HAP-1 (cell line): Measurements from ENCODE around the gene RSPH3.
"Not testable (repeated sequence)": the region's sequence is repeated elsewhere in the genome, so short reads cannot be mapped to it uniquely, and the experiment has no call there.

Experiments used
- DNase-seq, 2 experiments: peaks; one replicate each; pipeline ENCODE4 v3.0.0-alpha.2; 2016 to 2020; ENCODE audit warnings: low spot score in 2 of 2
- H3K27me3 ChIP-seq: fragments of 250-450 bp; sonication (Bioruptor Pico); 2 replicates; pipeline ENCODE4 v1.5.1; 2020; ENCODE audit warnings: low read depth, mild to moderate bottlenecking, moderate library complexity
- H3K36me3 ChIP-seq: fragments of 250-450 bp; sonication (Bioruptor Pico); replicated peaks from 2 replicates; pipeline ENCODE4 v1.5.1; 2020; ENCODE audit warnings: mild to moderate bottlenecking
- H3K4me1 ChIP-seq: fragments of 250-450 bp; sonication (Bioruptor Pico); 2 replicates; pipeline ENCODE4 v1.5.1; 2020; ENCODE audit warnings: mild to moderate bottlenecking
- H3K4me3 ChIP-seq: fragments of 250-450 bp; sonication (Bioruptor Pico); 2 replicates; pipeline ENCODE4 v1.5.1; 2020; ENCODE audit warnings: mild to moderate bottlenecking, moderate library complexity
- H3K9me3 ChIP-seq: fragments of 250-450 bp; sonication (Bioruptor Pico); 2 replicates; pipeline ENCODE4 v1.5.1; 2020; ENCODE audit warnings: mild to moderate bottlenecking, moderate library complexity
- in situ Hi-C: fragments of 300-500 bp; cut with MboI; formaldehyde crosslinking; loops from 3 replicates; pipeline ENCODE4 v1.14.3; 2020; ENCODE audit warnings: low sequenced_read_pairs, inconsistent platforms, mixed read lengths

Gene RSPH3

DNA sequence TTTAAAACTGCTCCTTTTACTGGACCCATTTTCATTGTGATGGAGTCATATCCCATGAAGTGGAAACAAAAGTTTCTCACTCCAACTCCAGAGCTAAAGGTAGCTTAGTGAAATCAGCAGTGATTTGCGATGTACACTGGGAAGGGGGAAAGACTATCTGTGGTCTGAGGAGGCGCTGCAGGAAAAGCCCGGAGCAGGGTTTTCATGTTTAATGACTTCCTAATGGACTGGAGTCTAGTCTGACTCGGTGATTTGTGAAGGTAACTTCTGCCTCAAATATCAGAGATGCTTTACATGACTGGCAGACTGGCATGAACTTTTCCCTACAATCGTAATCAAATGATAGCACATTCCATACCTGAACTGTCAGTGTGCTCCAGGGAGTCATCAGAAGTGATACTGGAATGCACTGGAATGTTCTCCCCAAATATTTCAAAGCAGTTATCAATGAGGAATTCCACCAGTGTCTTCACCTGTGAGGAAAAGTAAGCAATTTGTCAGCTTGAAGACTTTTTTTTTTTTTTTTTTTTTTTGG is 37.8 kb upstream of the RSPH3 start:
- no peak overlapping the region for H3K4me3 ChIP-seq
- no peak for DNase-seq

DNA sequence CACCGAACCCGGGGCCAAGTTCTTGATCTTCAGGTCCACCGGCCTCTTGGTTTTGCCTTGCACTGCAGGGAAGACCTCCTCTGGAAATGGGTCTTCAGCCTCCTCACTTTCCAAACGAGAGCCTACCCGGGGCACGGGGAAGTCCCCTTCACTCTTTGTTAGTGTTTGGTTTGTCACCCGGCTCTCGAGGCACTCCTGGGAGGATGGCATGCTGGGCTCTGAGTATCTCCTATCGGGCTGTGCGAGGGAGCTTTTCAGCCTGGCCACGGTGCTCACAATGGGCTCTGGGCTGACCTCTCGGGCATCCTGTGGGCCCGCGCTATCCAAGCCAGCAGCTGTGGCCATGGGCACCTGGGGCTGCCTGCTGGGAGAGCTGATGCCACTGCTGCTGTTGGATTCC is 36.7 kb upstream of the RSPH3 start:
- no peak for DNase-seq
- Histone ChIP-seq H3K4me1 (no peaks in the 10 kb centered on the region), H3K4me3 (no peak overlapping the region), H3K9me3 (no peaks in the 10 kb centered on the region), H3K36me3 (no peaks in the 10 kb centered on the region), H3K27me3 (peaks cover 50% of the 10 kb centered on the region)
- in situ Hi-C loops = no loop called here

More for the DNA sequence above, 37.8 kb upstream of the RSPH3 start:
- Histone ChIP-seq H3K4me1 (no peaks in the 10 kb centered on the region), H3K9me3 (no peaks in the 10 kb centered on the region), H3K27me3 (peaks cover 56% of the 10 kb centered on the region), H3K36me3 (no peaks in the 10 kb centered on the region)
- in situ Hi-C loops = no loop called here

DNA sequence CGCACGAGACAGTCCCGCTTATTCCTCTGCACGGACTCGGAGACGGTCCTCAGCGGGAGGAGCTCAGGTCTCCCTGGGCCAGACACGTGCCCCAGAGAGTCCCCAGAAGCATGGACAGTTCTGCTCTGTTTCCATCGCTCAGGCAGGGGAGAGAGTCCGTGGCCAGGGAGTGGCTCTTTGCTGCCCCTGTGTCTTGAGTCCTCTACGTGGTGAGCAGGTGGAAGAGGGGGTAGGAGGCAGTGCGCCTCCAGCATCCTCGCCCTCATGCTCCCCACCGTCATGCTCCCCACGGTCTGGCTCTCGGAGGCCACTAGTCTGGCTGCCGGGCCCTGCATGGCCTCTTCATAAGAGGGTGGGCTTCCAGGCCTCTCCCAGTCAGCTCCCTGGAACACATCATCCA is 35.9 kb upstream of the RSPH3 start:
- Histone ChIP-seq H3K36me3 (no peaks in the 10 kb centered on the region), H3K4me1 (no peaks in the 10 kb centered on the region), H3K9me3 (no peaks in the 10 kb centered on the region), H3K27me3 (peaks cover 42% of the 10 kb centered on the region), H3K4me3 (no peak overlapping the region)
- no peak for DNase-seq
- in situ Hi-C loops = no loop called here

DNA sequence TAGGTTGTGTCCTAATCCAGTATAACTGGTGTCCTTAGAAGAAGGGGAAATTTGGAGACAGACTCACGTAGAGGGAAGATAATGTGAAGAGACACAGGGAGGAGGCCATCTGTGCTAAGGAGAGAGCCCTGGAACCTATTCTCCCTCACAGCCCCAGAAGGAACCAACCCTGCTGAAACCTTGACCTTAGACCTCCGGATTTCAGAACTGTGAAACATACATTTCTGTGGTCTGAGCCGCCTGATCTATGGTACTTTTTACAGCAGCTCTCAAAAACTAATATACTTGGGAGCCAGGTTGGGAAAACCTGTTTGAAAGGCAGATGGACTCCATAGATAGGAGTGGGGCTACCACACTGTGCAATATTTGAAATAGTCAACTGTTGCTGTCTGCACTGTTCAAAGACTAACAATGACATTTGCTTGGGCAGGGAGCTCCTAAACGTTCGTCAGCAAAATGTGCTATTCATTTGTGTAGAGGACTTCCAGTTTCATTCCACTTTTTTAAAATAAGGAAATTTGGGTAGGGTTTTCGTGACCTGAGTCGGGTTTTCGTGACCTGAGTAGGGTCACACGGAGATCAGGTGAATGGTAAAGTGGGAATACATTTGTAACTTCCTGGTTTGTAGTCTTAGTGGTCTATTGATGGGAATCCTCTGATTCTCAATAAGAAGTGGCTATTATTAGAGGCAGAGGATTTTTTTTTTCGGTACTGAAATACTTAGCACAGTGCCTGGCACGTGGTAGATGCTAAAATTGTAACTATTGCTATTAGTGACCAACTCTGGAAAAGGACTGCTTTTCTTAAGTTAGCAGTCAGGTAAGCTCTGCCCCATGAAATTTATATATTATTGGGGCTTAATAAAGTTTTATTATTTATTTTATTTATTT is 33.4 kb upstream of the RSPH3 start:
- in situ Hi-C loops = no loop called here
- Histone ChIP-seq H3K4me1 (no peaks in the 10 kb centered on the region), H3K9me3 (no peaks in the 10 kb centered on the region), H3K27me3 (peaks cover 17% of the 10 kb centered on the region), H3K4me3 (no peak overlapping the region), H3K36me3 (no peaks in the 10 kb centered on the region)
- no peak for DNase-seq

DNA sequence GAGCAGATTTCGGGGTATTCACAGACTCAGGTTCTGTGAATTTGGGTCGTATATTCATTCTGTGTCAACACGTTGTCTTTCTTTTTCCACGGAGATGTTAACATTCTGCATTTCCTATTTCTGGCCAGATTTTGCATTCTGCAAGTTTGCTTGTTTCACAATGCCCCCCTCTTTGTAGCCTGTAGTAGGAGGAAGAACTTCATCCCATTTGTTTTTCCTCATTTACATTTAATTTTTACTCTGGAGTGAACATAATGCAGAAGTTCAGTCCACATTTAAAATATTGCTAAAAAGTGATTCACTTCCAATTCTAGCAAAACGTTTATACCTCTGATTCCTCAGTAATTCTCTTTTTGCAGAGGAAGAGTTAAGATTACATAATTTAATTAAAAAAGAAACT is 31.8 kb upstream of the RSPH3 start:
- DNase-seq = no peak
- Histone ChIP-seq H3K27me3 (peaks cover 8% of the 10 kb centered on the region; the same call in 1 of the 2 replicates), H3K9me3 (no peaks in the 10 kb centered on the region), H3K4me3 (no peak overlapping the region), H3K36me3 (no peaks in the 10 kb centered on the region), H3K4me1 (no peaks in the 10 kb centered on the region)
- in situ Hi-C loops = no loop called here

DNA sequence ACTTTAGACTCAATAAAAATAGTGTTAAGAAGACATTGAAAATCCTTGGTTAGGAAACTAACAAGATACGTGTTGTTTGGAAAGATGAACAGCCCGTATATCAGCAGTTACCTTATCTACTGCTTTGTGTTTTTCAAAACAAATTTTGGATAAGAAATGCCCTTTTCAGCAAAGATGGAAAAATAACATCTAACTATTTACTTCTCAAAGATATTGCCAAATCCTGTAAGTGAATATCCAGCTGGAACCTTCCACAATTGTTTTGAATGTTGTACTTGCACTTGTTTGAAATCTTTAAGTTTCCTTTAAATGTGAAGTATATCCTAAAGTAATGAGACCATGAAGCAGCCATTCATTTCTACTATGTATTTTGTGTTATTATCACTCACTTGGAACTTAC is 30.2 kb upstream of the RSPH3 start:
- H3K27me3 ChIP-seq = peaks cover 6% of the 10 kb centered on the region; the same call in 1 of the 2 replicates
- in situ Hi-C loops = no loop called here
- H3K9me3 ChIP-seq = no peaks in the 10 kb centered on the region
- DNase-seq = no peak
- no peak overlapping the region for H3K4me3 ChIP-seq
- no peaks in the 10 kb centered on the region for H3K4me1 ChIP-seq
- H3K36me3 ChIP-seq = no peaks in the 10 kb centered on the region

DNA sequence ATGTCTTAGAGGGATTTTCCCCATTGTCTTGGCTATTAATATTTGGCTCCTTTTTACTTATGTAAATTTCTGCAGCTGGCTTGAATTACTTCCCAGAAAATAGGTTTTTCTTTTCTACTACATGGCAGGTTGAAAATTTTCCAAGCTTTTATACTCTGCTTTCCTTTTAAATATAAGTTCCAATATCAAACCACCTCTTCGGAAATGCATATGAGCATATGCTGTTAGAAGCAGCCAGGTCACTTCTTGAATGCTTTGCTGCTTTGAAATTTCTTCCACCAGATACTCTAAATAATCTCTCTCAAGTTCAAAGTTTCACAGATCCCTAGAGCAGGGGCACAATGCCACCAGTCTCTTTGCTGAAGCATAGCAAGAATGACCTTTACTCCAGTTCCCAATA is 25.2 kb upstream of the RSPH3 start:
- H3K27me3 ChIP-seq, H3K9me3 ChIP-seq, H3K4me3 ChIP-seq, DNase-seq, H3K36me3 ChIP-seq, H3K4me1 ChIP-seq, in situ Hi-C loops: not testable (repeated sequence)

DNA sequence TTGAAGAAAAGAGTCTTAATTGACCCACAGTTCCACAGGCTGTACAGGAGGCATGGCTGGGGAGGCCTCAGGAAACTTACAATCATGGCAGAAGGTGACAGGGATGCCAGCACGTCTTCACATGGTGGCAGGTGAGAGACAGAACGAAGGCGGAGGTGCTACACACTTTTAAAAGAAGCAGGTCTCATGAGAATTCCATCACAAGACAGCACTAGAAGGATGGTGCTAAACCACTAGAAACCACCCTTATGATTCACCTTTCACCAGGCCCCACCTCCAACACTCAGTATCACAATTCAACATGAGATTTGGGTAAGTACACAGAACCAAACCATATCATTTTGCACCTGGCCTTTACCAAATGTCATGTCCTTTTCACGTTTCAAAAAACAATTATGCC is 23.9 kb upstream of the RSPH3 start:
- no peak overlapping the region for H3K4me3 ChIP-seq
- DNase-seq = no peak
- no peaks in the 10 kb centered on the region for H3K9me3 ChIP-seq
- H3K4me1 ChIP-seq = no peaks in the 10 kb centered on the region
- no peaks in the 10 kb centered on the region for H3K36me3 ChIP-seq
- in situ Hi-C loops = no loop called here
- H3K27me3 ChIP-seq = no peaks in the 10 kb centered on the region

DNA sequence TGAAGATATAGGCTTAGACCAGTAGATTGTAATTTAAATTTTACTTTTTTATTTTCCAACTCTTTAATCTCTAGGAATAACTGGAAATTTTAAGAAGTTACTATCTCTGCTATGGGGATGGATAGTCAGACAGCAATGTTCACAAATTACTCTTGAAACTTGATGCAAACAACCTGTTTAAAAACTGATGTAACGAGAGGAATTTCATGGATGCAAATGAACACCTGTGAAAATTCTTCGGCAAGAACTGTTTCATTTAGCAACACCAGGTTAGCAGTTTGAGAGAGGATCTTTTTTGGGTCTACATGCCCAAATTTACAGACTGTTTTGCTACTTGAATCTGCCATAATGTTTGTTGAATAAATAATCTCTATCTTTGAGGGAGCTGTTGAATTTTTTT is 20.0 kb upstream of the RSPH3 start:
- in situ Hi-C loops = no loop called here
- no peak for DNase-seq
- Histone ChIP-seq H3K9me3 (no peaks in the 10 kb centered on the region), H3K27me3 (no peaks in the 10 kb centered on the region), H3K4me1 (no peaks in the 10 kb centered on the region), H3K4me3 (no peak overlapping the region), H3K36me3 (no peaks in the 10 kb centered on the region)

DNA sequence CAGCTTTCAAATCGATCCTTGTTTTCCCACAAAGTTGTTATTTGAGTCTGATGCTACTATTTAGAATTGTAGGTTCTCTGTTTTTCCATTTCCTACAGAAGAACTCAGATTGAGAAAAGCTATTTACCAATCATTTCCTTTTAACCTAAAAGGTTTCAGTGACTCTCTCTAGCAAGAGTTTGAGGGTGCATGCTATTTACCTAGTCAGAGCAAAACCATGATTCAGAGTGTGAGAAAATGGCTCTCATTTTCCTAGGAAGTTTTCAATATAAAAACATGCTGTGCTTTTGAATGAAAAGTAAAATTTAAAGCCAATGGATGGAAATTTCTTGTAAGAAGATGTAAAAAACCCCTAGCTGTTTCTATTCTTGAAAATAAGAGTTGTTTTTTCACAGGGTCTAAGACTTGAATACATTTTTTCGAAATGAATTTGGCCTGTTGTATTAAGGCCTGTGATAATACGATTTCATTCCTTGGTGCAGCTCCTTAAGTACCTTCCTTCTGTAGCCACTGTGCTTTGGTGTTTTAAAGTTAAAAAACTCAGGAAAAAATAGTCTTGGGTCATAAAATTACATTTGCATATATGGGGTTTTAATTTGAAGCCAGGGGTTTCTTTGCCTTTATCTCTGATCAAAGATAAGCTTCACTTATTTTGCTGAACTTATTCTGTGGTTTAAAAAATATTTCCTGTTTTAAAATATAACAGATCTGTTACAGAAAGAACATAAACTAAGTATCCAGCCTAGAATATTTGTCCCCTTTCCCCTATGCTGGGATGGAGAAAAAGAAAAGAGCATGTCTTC is 18.0 kb upstream of the RSPH3 start:
- H3K4me3 ChIP-seq = no peak overlapping the region

DNA sequence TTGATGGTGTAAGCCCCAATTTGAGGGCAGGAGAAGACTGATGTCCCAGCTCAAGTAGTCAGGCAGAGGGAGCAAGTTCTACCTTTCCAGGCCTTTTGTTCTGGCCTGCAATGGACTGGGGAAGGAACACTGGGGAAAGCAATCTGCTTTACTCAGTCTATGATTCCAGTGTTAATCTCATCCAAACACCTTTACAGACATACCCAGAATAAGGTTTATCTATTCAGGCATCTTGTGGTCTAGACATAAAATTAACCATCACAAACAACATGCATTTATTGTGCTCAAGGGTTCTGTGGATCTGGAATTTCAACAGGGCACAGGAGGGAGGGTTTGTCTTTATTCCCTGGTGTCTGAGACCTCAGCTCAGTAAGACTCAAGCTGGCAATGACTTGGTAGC is 14.4 kb upstream of the RSPH3 start:
- no peaks in the 10 kb centered on the region for H3K4me1 ChIP-seq
- no peaks in the 10 kb centered on the region for H3K36me3 ChIP-seq
- H3K27me3 ChIP-seq = no peaks in the 10 kb centered on the region
- DNase-seq = no peak
- in situ Hi-C loops = no loop called here
- H3K4me3 ChIP-seq = no peak overlapping the region
- H3K9me3 ChIP-seq = no peaks in the 10 kb centered on the region

More for the DNA sequence above, 18.0 kb upstream of the RSPH3 start:
- no peaks in the 10 kb centered on the region for H3K27me3 ChIP-seq
- in situ Hi-C loops = no loop called here
- H3K36me3 ChIP-seq = no peaks in the 10 kb centered on the region
- no peaks in the 10 kb centered on the region for H3K4me1 ChIP-seq
- H3K9me3 ChIP-seq = no peaks in the 10 kb centered on the region
- DNase-seq = no peak

DNA sequence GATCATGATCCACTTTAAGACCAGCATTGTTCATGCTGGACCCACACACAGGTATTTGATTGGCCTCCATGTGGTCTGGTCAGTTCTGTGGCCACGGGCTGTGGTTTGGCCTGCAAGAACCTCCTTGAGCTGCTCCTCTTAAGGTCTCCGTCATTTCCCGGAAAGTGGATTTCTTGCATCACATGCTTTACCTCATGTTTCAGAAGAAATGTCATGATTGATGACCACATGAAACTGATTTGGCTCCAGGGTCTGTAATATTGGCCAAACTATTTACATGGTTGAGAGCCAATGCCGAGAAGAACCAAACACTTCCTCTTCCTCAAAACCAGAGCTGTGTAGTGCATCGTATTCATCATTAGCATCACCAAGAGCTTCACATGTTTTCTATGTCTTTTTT is 13.2 kb upstream of the RSPH3 start:
- DNase-seq = no peak
- no peaks in the 10 kb centered on the region for H3K36me3 ChIP-seq
- no peaks in the 10 kb centered on the region for H3K27me3 ChIP-seq
- no peak overlapping the region for H3K4me3 ChIP-seq
- in situ Hi-C loops = no loop called here
- H3K9me3 ChIP-seq = no peaks in the 10 kb centered on the region
- H3K4me1 ChIP-seq = no peaks in the 10 kb centered on the region

DNA sequence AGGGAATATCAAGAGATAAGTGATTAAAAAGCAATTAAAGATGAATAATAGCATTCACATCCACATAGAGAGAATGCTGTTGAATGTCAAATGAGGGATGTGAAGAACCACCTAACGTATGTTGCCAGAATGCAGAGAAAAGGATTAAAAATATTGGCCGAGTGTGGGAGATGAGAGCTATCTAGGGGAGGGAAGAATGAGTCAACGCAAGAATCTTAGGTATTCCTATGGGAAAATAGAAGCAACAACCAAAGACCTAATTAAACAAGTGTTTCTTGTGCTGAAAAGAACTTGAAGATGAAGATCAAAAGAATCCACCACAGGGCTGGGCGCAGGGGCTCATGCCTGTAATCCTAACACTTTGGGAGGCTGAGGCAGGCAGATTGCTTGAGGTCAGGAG is 12.2 kb upstream of the RSPH3 start:
- Histone ChIP-seq H3K9me3 (no peaks in the 10 kb centered on the region), H3K4me1 (no peaks in the 10 kb centered on the region), H3K27me3 (no peaks in the 10 kb centered on the region), H3K36me3 (no peaks in the 10 kb centered on the region), H3K4me3 (no peak overlapping the region)
- DNase-seq = no peak
- in situ Hi-C loops = no loop called here

DNA sequence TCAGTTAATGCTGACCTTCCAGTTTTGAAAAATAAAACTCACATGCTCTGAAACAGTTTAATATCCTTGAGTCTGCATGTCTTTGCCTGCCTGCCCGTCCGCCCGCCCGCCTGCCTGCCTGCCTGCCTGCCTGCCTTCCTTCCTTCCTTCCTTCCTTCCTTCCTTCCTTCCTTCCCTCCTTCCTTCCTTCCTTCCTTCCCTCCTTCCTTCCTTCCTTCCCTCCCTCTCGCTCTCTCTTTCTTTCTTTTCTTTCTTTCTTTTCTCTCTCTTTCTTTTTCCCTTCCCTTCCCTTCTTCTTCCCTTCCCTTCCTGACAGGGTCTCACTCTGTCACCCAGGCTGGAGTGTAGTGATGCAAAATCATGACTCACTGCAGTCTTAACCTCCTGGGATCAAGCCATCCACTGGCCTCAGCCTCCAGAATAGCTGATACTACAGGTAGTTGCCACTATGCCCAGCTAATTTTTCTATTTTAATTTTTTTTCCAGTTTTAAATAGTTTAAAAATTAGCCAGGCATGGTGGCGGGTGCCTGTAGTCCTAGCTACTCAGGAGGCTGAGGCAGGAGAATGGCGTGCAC is 10.1 kb upstream of the RSPH3 start:
- H3K36me3 ChIP-seq, H3K27me3 ChIP-seq, in situ Hi-C loops, H3K4me3 ChIP-seq, H3K4me1 ChIP-seq, DNase-seq, H3K9me3 ChIP-seq: not testable (repeated sequence)
